Heart right ventricle (tissue), 16 donors: ENCODE data around the gene FTO. TPM values are rescaled to one million over a fixed set of nuclear protein-coding genes. Genes with fewer than 3 reads are reported as not detected.

ENCODE experiments used
- ATAC-seq, 8 donors: fragments of 200-7000 bp; cut with Tn5 transposase; one replicate each; pipeline ENCODE4 v1.9.1; 2020; ENCODE audit warnings: mild to moderate bottlenecking in 8 of 8, moderate library complexity in 8 of 8, moderate number of reproducible peaks in 1 of 8
- DNase-seq, 2 donors: peaks; one replicate each; pipeline ENCODE4 v3.0.0-alpha.2; 2020
- H3K27ac ChIP-seq, 10 donors: fragments of 200-600 bp; sonication (generic) in 2 of 10; one replicate each; pipeline versions ENCODE4 v1.5.0 to v1.8.0; 2020 to 2022; ENCODE audit warnings: mild to moderate bottlenecking in 3 of 10
- H3K27me3 ChIP-seq, 7 donors: fragments of 200-600 bp; one replicate each; pipeline ENCODE4 v1.8.0; 2021 to 2022; ENCODE audit warnings: mild to moderate bottlenecking in 2 of 7
- H3K36me3 ChIP-seq, 9 donors: fragments of 200-600 bp; sonication (generic) in 1 of 9; one replicate each; pipeline versions ENCODE4 v1.5.0 to v1.8.0; 2020 to 2022; ENCODE audit warnings: mild to moderate bottlenecking in 2 of 9
- H3K4me1 ChIP-seq, 9 donors: fragments of 200-600 bp; sonication (generic) in 1 of 9; one replicate each; pipeline versions ENCODE4 v1.5.0 to v1.8.0; 2020 to 2022; ENCODE audit warnings: mild to moderate bottlenecking in 4 of 9
- H3K4me3 ChIP-seq, 10 donors: fragments of 200-600 bp; sonication (generic) in 2 of 10; one replicate each; pipeline versions ENCODE4 v1.5.0 to v1.8.0; 2020 to 2022; ENCODE audit warnings: mild to moderate bottlenecking in 7 of 10, moderate library complexity in 2 of 10
- H3K9me3 ChIP-seq, 11 donors: fragments of 200-600 bp in 10 of 11; sonication (generic) in 2 of 11; one replicate each; pipeline versions ENCODE4 v1.5.0 to v1.8.0; 2013 to 2022; ENCODE audit warnings: mild to moderate bottlenecking in 2 of 11, control low read depth in 1 of 11, moderate library complexity in 1 of 11
- CTCF ChIP-seq, 9 donors: fragments of 200-600 bp; sonication (generic) in 2 of 9; IDR thresholded peaks; one replicate each; pipeline versions ENCODE4 v1.5.0 to v1.8.0; 2021 to 2022; ENCODE audit warnings: antibody characterized with exemption in 9 of 9, mild to moderate bottlenecking in 5 of 9, moderate library complexity in 1 of 9
- WGBS, 2 donors: extraction: QIAGEN DNeasy Blood & Tissue Kit; methylation state at CpG; one replicate each; pipeline ENCODE4 v1.1.7; 2013; ENCODE audit warnings: inconsistent platforms in 1 of 2; 5-methylcytosine and 5-hydroxymethylcytosine counted together
- intact Hi-C, 10 donors: fragments of 100-400 bp; cut with DNase I; formaldehyde crosslinking; loops; one replicate each; pipeline versions ENCODE4 v1.11.1 to v1.14.2; 2022
- polyA plus RNA-seq, 2 donors: library from polyadenylated mRNA; stranded (reverse); fragments of 200-250 nt; gene quantifications; one replicate each; pipeline ENCODE4 v1.2.3, GENCODE V29; 2013
- total RNA-seq, 10 donors: library from RNA; stranded (reverse); fragmentation: NEBNext Ultra II Directional in 3 of 10; extraction: Animal tissue kit (Norgen Biotek cat#: 25700) in 3 of 10; gene quantifications; one replicate each; pipeline versions ENCODE4 v1.2.1 to v1.2.4, GENCODE V29; 2021 to 2023
- donor health status: Arrhythmogenic right ventricular cardiomyopathy.
- donor health status: ischemic (EF 13 %, LVEDD 7.1; RV severe dilation, severe dysfunction).
- donor health status: healthy with polysubstance abuse.
- donor health status: DM: no; HTN: yes; CAD: no.
- donor health status: DM: no; HTN: no; CAD: no.
- donor health status: ischemic (EF 25% LVEDD 6.9; RV normal size, moderate dysfunction).
- donor health status: ischemic (EF 25% LVEDD 5.7; RV mildly dilated, moderate dysfunction).
- donor health status: healthy.
- donor health status: DM: yes; HTN: yes; CAD: no.
- donor health status: Ischemic cardiomyopathy.
- donor health status: ischemic (EF 35%, LVEDD 5.7; RV mildly dilated, moderate dysfunction).
- donor health status: nonischemic (EF 11% LVEDD 7.7; RV severe dilation, severe dysfunction).
- donor health status: DM: yes; HTN: yes; CAD: no.
- donor health status: PGD.
- donor health status: ischemic (EF 29% LVEDD 5.4; RV normal size, mild dysfunction).
- donor health status: nonischemic (EF 23%, LVEDD 6.1; RV moderate dilation, normal function).

The FTO gene
- total and polyA plus RNA-seq, 12 donors, result 8.5 to 103 (median 90.0) TPM

DNA sequence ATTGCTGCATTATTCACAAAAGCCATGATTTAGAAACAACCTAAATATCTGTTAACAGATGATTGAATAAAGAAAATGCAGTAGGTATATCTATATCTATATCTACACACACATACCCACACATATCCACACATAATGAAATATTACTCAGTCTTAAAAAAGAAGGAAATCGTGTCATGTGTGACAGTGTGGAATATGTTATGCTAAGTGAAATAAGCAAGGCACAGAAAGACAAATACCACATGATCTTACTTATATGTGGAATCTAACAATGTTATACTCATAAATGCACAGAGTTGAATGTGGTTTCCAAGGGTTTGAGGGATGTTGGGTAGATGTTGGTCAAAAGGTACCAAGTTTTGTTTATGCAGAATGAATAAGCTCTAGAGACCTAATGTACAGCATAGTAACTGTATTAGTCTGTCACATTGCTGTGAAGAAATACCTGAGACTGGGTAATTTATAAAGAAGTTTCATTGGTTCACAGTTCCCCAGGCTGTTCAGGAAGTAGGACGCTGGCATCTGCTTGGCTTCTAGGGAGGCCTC, 156.1 kb downstream of the FTO start:
- Histone ChIP-seq H3K4me1 (peaks cover 0 to 8% (median 4%) of the 10 kb centered on the region in 9 donors), H3K27me3 (no peaks in the 10 kb centered on the region), H3K36me3 (peaks cover 0 to 23% (median 5%) of the 10 kb centered on the region in 9 donors), H3K27ac (no peak overlapping the region), H3K9me3 (no peaks in the 10 kb centered on the region), H3K4me3 (no peak overlapping the region)
- DNase-seq (no peak), ATAC-seq (no peak)
- intact Hi-C loops, result no loop called here
- WGBS, 2 donors, result 97% methylated on average over 2 of the region's 2 CpGs
- no peak for TF ChIP-seq CTCF (IDR thresholded peaks at IDR 0.05)

- H3K36me3 ChIP-seq, result peaks cover 0 to 23% (median 5%) of the 10 kb centered on the region in 9 donors
- no peak for DNase-seq
- H3K9me3 ChIP-seq, result peaks cover 0 to 16% (median 0%) of the 10 kb centered on the region in 11 donors
- no peak overlapping the region for H3K4me3 ChIP-seq
- no peak for ATAC-seq
- H3K4me1 ChIP-seq, result peaks cover 0 to 23% (median 10%) of the 10 kb centered on the region in 9 donors
- TF ChIP-seq CTCF (IDR thresholded peaks at IDR 0.05), result no peak
- intact Hi-C loops, result no loop called here
- 95 to 98% methylated on average over 2 of the region's 2 CpGs for WGBS, 2 donors
- H3K27ac ChIP-seq, result no peak overlapping the region
- no peaks in the 10 kb centered on the region for H3K27me3 ChIP-seq
Observed at GRCh38 chr16:53863861-53864260, 159.9 kb downstream of the FTO start.

GRCh38 chr16:53864819-53865493, 161.0 kb downstream of the FTO start:
- H3K4me1 ChIP-seq, result peaks cover 0 to 23% (median 10%) of the 10 kb centered on the region in 9 donors
- H3K36me3 ChIP-seq, result peaks cover 0 to 22% (median 5%) of the 10 kb centered on the region in 9 donors
- no peak overlapping the region for H3K4me3 ChIP-seq
- no peak for TF ChIP-seq CTCF (IDR thresholded peaks at IDR 0.05)
- DNase-seq, result no peak
- peaks cover 0 to 16% (median 0%) of the 10 kb centered on the region in 11 donors for H3K9me3 ChIP-seq
- H3K27me3 ChIP-seq, result no peaks in the 10 kb centered on the region
- 87 to 90% methylated on average over 2 of the region's 2 CpGs for WGBS, 2 donors
- peak overlapping the region in 6 of 10 donors; percentile 6 to 79 (median 12) for H3K27ac ChIP-seq
- intact Hi-C loops, result no loop called here
- peak in 4 of 8 donors; percentile 18 to 47 (median 36) for ATAC-seq

DNA sequence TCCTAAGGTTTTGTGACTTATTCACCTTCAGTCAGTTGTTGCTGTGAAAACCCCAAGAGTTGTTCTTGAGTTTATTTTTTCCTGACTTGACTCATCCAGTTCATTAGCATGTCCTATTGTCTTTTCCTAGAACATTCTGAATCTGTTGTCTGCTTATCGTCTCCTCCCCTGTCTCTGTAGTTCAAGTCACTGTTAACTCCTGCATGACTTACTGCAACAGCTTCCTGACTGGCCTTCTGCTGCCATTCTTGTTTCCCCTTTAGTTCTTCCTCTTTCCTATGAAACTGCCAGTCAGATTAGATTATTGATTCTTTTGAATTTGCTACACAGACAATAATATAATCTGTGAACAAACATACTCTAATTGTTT, 161.5 kb downstream of the FTO start:
- ATAC-seq (peak in 5 of 8 donors; percentile 58 to 85 (median 77)), DNase-seq (no peak)
- H3K4me1 ChIP-seq, result peaks cover 0 to 23% (median 10%) of the 10 kb centered on the region in 9 donors
- TF ChIP-seq CTCF (IDR thresholded peaks at IDR 0.05), result no peak
- peak overlapping the region in 6 of 10 donors; percentile 6 to 79 (median 12) for H3K27ac ChIP-seq
- WGBS, 2 donors, result 4 to 9% methylated on average over 1 of the region's 1 CpG
- intact Hi-C loops, result no loop called here
- no peak overlapping the region for H3K4me3 ChIP-seq
- H3K9me3 ChIP-seq, result peaks cover 0 to 18% (median 0%) of the 10 kb centered on the region in 11 donors
- peaks cover 0 to 18% (median 6%) of the 10 kb centered on the region in 9 donors for H3K36me3 ChIP-seq
- H3K27me3 ChIP-seq, result no peaks in the 10 kb centered on the region
